Spinal cord (tissue), 10 donors: Measurements from ENCODE around the gene RIMS4. TPM values are rescaled to one million over a fixed set of nuclear protein-coding genes. Genes with fewer than 3 reads are reported as not detected.

Source experiments
- DNase-seq, 6 donors: peaks; one replicate each; pipeline versions ENCODE4 v3.0.0 to v3.0.0-alpha.2; 2013 to 2015; ENCODE audit warnings: low spot score in 6 of 6, low read depth in 4 of 6
- H3K27ac ChIP-seq: one replicate; pipeline ENCODE4 v1.5.1; 2013; ENCODE audit warnings: low read depth, low read length, control low read depth
- H3K27me3 ChIP-seq: one replicate; pipeline ENCODE4 v1.6.1; 2013; ENCODE audit warnings: low read length; ENCODE audit not compliant: control insufficient read depth, insufficient read depth
- H3K36me3 ChIP-seq: one replicate; pipeline ENCODE4 v1.6.1; 2013; ENCODE audit warnings: low read length; ENCODE audit not compliant: control insufficient read depth, insufficient read depth
- H3K4me1 ChIP-seq: one replicate; pipeline ENCODE4 v1.6.1; 2013; ENCODE audit warnings: low read length; ENCODE audit not compliant: control insufficient read depth, insufficient read depth
- H3K4me3 ChIP-seq: one replicate; pipeline ENCODE4 v1.5.1; 2013; ENCODE audit warnings: low read depth, low read length, control low read depth
- H3K9me3 ChIP-seq: one replicate; pipeline ENCODE4 v1.6.1; 2013; ENCODE audit warnings: low read length; ENCODE audit not compliant: control insufficient read depth, insufficient read depth
- WGBS: methylation state at CpG from one replicate; pipeline ENCODE4 v1.1.5; 2013; ENCODE audit warnings: missing lambda C conversion rate; ENCODE audit not compliant: insufficient coverage; 5-methylcytosine and 5-hydroxymethylcytosine counted together
- polyA plus RNA-seq, 2 donors: library from polyadenylated mRNA; unstranded; fragments of 120-200 nt; gene quantifications; one replicate each; pipeline ENCODE4 v1.2.1, GENCODE V29; 2013; ENCODE audit not compliant: insufficient read length in 2 of 2
- total RNA-seq, 2 donors: library from RNA; depleted of rRNA in 1 of 2; stranded (reverse); fragments of 120-200 nt in 1 of 2; fragments of >200 nt in 1 of 2; gene quantifications; one replicate each; pipeline versions ENCODE4 v1.2.3 to v1.2.4, GENCODE V29; 2013 to 2014
- donor health status: healthy.

The RIMS4 gene
- total and polyA plus RNA-seq, 4 donors, result 12.4 to 51.2 (median 37.7) TPM

- no peaks in the 10 kb centered on the region for H3K9me3 ChIP-seq
- no peak for DNase-seq
- peaks cover 5% of the 10 kb centered on the region for H3K27me3 ChIP-seq
- peaks cover 11% of the 10 kb centered on the region for H3K4me1 ChIP-seq
- no peak overlapping the region for H3K27ac ChIP-seq
- WGBS, result no CpG with 5 or more reads among the region's 11 CpGs
- H3K4me3 ChIP-seq, result no peak overlapping the region
- peaks cover 3% of the 10 kb centered on the region for H3K36me3 ChIP-seq
These were observed 89.2 kb downstream of the RIMS4 start for GRCh38 chr20:44720997-44721784.

- H3K9me3 ChIP-seq, result no peaks in the 10 kb centered on the region
- peak in 2 of 6 donors; percentile 56 to 61 for DNase-seq
- peaks cover 5% of the 10 kb centered on the region for H3K27me3 ChIP-seq
- H3K4me3 ChIP-seq, result no peak overlapping the region
- peaks cover 13% of the 10 kb centered on the region for H3K4me1 ChIP-seq
- H3K36me3 ChIP-seq, result peaks cover 3% of the 10 kb centered on the region
- H3K27ac ChIP-seq, result no peak overlapping the region
- 54% methylated on average over 4 of the region's 7 CpGs for WGBS
These were observed 89.7 kb downstream of the RIMS4 start for GRCh38 chr20:44720621-44720996.

DNA sequence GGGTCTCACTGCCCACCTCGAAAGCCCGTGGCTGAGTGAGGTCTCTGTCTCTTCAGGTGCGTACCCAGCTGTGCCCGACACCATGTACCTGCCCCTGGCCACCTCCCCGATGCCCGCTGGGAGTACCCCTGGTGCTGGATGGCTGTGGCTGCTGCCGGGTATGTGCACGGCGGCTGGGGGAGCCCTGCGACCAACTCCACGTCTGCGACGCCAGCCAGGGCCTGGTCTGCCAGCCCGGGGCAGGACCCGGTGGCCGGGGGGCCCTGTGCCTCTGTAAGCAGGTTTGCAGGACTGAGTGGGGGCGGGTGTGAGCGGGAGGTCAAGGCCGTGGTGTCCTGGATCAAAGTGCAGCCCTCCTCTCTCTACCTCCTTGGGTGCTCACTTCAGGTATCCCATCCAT, 90.5 kb downstream of the RIMS4 start:
- H3K4me1 ChIP-seq, result peaks cover 18% of the 10 kb centered on the region
- H3K27ac ChIP-seq, result no peak overlapping the region
- peaks cover 3% of the 10 kb centered on the region for H3K36me3 ChIP-seq
- H3K27me3 ChIP-seq, result peaks cover 2% of the 10 kb centered on the region
- WGBS, result 93% methylated on average over 14 of the region's 19 CpGs
- no peak for DNase-seq
- no peaks in the 10 kb centered on the region for H3K9me3 ChIP-seq
- H3K4me3 ChIP-seq, result no peak overlapping the region

- 53% methylated on average over 6 of the region's 10 CpGs for WGBS
- Histone ChIP-seq H3K4me3 (no peak overlapping the region), H3K27me3 (no peaks in the 10 kb centered on the region), H3K9me3 (no peaks in the 10 kb centered on the region), H3K4me1 (peaks cover 19% of the 10 kb centered on the region), H3K36me3 (peaks cover 6% of the 10 kb centered on the region), H3K27ac (no peak overlapping the region)
- DNase-seq, result no peak
These were observed 92.4 kb downstream of the RIMS4 start for GRCh38 chr20:44717986-44718385.

GRCh38 chr20:44716309-44717106, 93.8 kb downstream of the RIMS4 start:
- peaks cover 6% of the 10 kb centered on the region for H3K36me3 ChIP-seq
- H3K4me1 ChIP-seq, result peaks cover 19% of the 10 kb centered on the region
- H3K4me3 ChIP-seq, result no peak overlapping the region
- H3K27ac ChIP-seq, result no peak overlapping the region
- no peaks in the 10 kb centered on the region for H3K9me3 ChIP-seq
- DNase-seq, result peak in 1 of 6 donors; percentile 26
- WGBS, result 73% methylated on average over 13 of the region's 13 CpGs
- no peaks in the 10 kb centered on the region for H3K27me3 ChIP-seq

DNA sequence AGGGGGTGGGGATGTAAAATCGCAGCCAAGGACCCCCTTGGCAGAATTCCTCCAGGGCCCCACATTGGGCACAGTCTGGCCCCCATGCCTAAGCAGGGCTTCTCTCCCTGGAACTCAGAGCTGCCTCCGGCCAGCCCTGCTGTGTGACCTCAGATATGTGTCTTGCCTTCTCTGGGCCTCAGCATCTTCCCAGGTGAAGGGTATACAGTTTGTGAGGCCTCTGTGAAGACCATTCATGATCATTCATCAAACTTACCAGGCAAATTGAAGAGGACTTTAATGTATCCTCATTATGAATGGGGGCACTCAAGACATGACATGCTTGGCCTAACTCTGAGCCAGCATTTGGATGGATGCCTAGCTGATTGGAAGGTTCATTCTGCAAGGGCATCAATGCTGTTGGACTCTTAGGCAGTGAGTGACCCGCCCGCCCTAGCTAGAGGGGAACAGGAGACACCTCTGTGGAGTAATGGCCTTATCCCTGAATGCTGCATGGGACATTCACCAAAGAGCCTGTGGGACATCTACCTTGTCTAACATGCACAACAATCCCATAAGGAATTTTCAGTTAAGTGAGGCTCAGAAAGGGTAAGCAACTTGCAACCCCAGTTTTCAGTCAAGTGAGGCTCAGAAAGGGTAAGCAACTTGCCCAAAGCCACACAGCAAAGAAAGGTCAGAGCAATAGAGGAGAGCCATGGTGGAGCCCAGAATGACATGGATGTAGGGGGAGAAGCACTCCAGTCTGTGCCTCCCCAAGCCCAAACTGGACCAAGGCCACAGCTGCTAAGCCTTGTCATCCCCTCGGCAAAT, 94.6 kb downstream of the RIMS4 start:
- Histone ChIP-seq H3K4me3 (no peak overlapping the region), H3K27ac (no peak overlapping the region), H3K36me3 (peaks cover 6% of the 10 kb centered on the region), H3K9me3 (no peaks in the 10 kb centered on the region), H3K4me1 (peaks cover 17% of the 10 kb centered on the region), H3K27me3 (no peaks in the 10 kb centered on the region)
- WGBS, result 78% methylated on average over 1 of the region's 5 CpGs
- no peak for DNase-seq

GRCh38 chr20:44714701-44715498, 95.4 kb downstream of the RIMS4 start, which contains the start of gene CCN5:
CCN5 (plus strand) TSS chr20:44715369; CDS start chr20:44715391, 22 bp downstream.
- WGBS, result 36% methylated on average over 12 of the region's 28 CpGs
- Histone ChIP-seq H3K9me3 (no peaks in the 10 kb centered on the region), H3K4me3 (no peak within 1 kb of the TSS), H3K36me3 (peaks cover 5% of the 10 kb centered on the region), H3K4me1 (peaks cover 15% of the 10 kb centered on the region), H3K27ac (no peak within 1 kb of the TSS), H3K27me3 (no peaks in the 10 kb centered on the region)
- DNase-seq, result peak in 3 of 6 donors; percentile 51 to 85 (median 51)

- Histone ChIP-seq H3K36me3 (peaks cover 3% of the 10 kb centered on the region), H3K4me3 (no peak overlapping the region), H3K27me3 (no peaks in the 10 kb centered on the region), H3K4me1 (peaks cover 15% of the 10 kb centered on the region), H3K9me3 (no peaks in the 10 kb centered on the region), H3K27ac (no peak overlapping the region)
- DNase-seq, result no peak
- WGBS, result 64% methylated on average over 13 of the region's 13 CpGs
These were observed 96.1 kb downstream of the RIMS4 start for GRCh38 chr20:44714102-44714700.
